Endothelial cell of umbilical vein (primary cell): ENCODE measurements around the gene SPATA31E1. TPM values are rescaled to one million over a fixed set of nuclear protein-coding genes. Genes with fewer than 3 reads are reported as not detected.

Source experiments
- BruUV-seq: library from RNA; stranded (reverse); fragments of 400-500 nt; replicated peaks from 2 replicates; lab custom pipeline; 2021; lab: Mats Ljungman, UMichigan
- CTCF ChIA-PET: fragments of 300-600, 350-600 bp; sonication (Branson Sonifier 250); formaldehyde crosslinking; loops from one replicate; lab custom pipeline; 2021; ENCODE audit warnings: antibody characterized with exemption, inconsistent platforms; lab: Charles Lee
- POLR2A ChIA-PET: fragments of 300-600, 350-600 bp; sonication (Branson Sonifier 250); formaldehyde crosslinking; loops from one replicate; lab custom pipeline; 2021; ENCODE audit warnings: antibody characterized with exemption, inconsistent platforms; lab: Charles Lee
- DNase-seq: peaks from one replicate; pipeline ENCODE4 v3.0.0-alpha.2; 2011; ENCODE audit warnings: low read depth, low spot score
- FAIRE-seq: peaks from 2 replicates; lab custom pipeline; 2011; peaks lifted over from hg19 to GRCh38; lab: Jason Lieb, UNC
- H2AFZ ChIP-seq: 2 replicates; pipeline ENCODE4 v1.6.0; 2012; ENCODE audit warnings: low read depth, low read length, control low read depth, inconsistent platforms
- H3K27ac ChIP-seq: 2 replicates; pipeline ENCODE4 v1.5.1; 2011; ENCODE audit warnings: low read depth, mild to moderate bottlenecking, control low read depth, low read length, moderate library complexity; ENCODE audit not compliant: insufficient read depth
- H3K27me3 ChIP-seq, 2 experiments: 2 replicates each; pipeline versions ENCODE4 v1.6.0 to v1.6.1; 2011; ENCODE audit warnings: low read length in 2 of 2, mixed read lengths in 1 of 2; ENCODE audit not compliant: control insufficient read depth in 2 of 2, insufficient read depth in 2 of 2
- H3K36me3 ChIP-seq, 2 experiments: 2 replicates in 1 of 2; 3 replicates in 1 of 2; pipeline ENCODE4 v1.5.1; 2011; ENCODE audit warnings: low read length in 2 of 2, mild to moderate bottlenecking in 1 of 2, moderate library complexity in 1 of 2; ENCODE audit not compliant: control insufficient read depth in 2 of 2, insufficient read depth in 2 of 2; ENCODE audit errors: extremely low read depth in 1 of 2
- H3K4me1 ChIP-seq: 3 replicates; pipeline ENCODE4 v1.5.1; 2011; ENCODE audit warnings: mild to moderate bottlenecking, low read length; ENCODE audit not compliant: control insufficient read depth, insufficient read depth; ENCODE audit errors: extremely low read depth
- H3K4me2 ChIP-seq: 2 replicates; pipeline ENCODE4 v1.6.1; 2011; ENCODE audit warnings: low read length, control low read depth, mixed read lengths; ENCODE audit not compliant: insufficient read depth
- H3K4me3 ChIP-seq, 3 experiments: fragments of 200-600 bp in 1 of 3; sonication (generic), shearing (Covaris generic) in 1 of 3; replicated peaks in 1 of 3; 2 replicates each; pipeline ENCODE4 v1.5.1; 2011 to 2016; ENCODE audit warnings: control low read depth in 3 of 3, low read length in 3 of 3, mild to moderate bottlenecking in 2 of 3, inconsistent platforms in 1 of 3, low read depth in 1 of 3, moderate library complexity in 1 of 3; ENCODE audit not compliant: insufficient read depth in 1 of 3
- H3K79me2 ChIP-seq: 2 replicates; pipeline ENCODE4 v1.6.0; 2012; ENCODE audit warnings: low read length, inconsistent platforms; ENCODE audit not compliant: control insufficient read depth, insufficient read depth
- H3K9ac ChIP-seq: replicated peaks from 2 replicates; pipeline ENCODE3; 2011; ENCODE audit warnings: low read length, control low read depth; ENCODE audit not compliant: insufficient read depth; ENCODE audit errors: extremely low read depth
- H3K9me1 ChIP-seq: replicated peaks from 3 replicates; pipeline ENCODE4 v1.6.0; 2011; ENCODE audit warnings: mild to moderate bottlenecking, low read length; ENCODE audit not compliant: control insufficient read depth, insufficient read depth; ENCODE audit errors: extremely low read depth
- H3K9me3 ChIP-seq: replicated peaks from 2 replicates; pipeline ENCODE4 v1.5.1; 2012; ENCODE audit warnings: low read length, inconsistent platforms; ENCODE audit not compliant: control insufficient read depth, insufficient read depth
- H4K20me1 ChIP-seq: replicated peaks from 2 replicates; pipeline ENCODE3; 2011; ENCODE audit warnings: mild to moderate bottlenecking, low read length; ENCODE audit not compliant: control insufficient read depth, insufficient read depth; ENCODE audit errors: extremely low read depth
- CTCF ChIP-seq, 2 donors: IDR thresholded peaks; 1 replicate in 1 of 2; 2 replicates in 1 of 2; pipeline ENCODE4 v1.5.1; 2011; ENCODE audit warnings: low read length in 2 of 2, mild to moderate bottlenecking in 2 of 2, moderate library complexity in 2 of 2, control low read depth in 1 of 2, inconsistent platforms in 1 of 2, low read depth in 1 of 2; ENCODE audit not compliant: insufficient read depth in 1 of 2; ENCODE audit errors: extremely low read depth in 1 of 2
- EZH2 ChIP-seq: IDR thresholded peaks from 2 replicates; pipeline ENCODE4 v1.6.1; 2012; ENCODE audit warnings: borderline replicate concordance, low read depth, mild to moderate bottlenecking, moderate library complexity, low read length, inconsistent platforms; ENCODE audit not compliant: severe bottlenecking
- FOS ChIP-seq: IDR thresholded peaks from 2 replicates; pipeline ENCODE4 v1.6.1; 2011; ENCODE audit warnings: mild to moderate bottlenecking, low read length, moderate library complexity, borderline replicate concordance; ENCODE audit not compliant: insufficient read depth
- GATA2 ChIP-seq: IDR thresholded peaks from 2 replicates; pipeline ENCODE4 v1.7.0; 2011; ENCODE audit warnings: low read depth, mild to moderate bottlenecking, moderate library complexity, mixed read lengths, low read length; ENCODE audit not compliant: insufficient read length, insufficient read depth
- JUN ChIP-seq: IDR thresholded peaks from 2 replicates; pipeline ENCODE4 v1.6.1; 2011; ENCODE audit warnings: borderline replicate concordance, low read depth; ENCODE audit not compliant: insufficient read length, insufficient read depth
- MAX ChIP-seq: IDR thresholded peaks from 2 replicates; pipeline ENCODE4 v1.6.1; 2011; ENCODE audit not compliant: insufficient read depth, insufficient read length
- MYC ChIP-seq: IDR thresholded peaks from one replicate; pipeline ENCODE4 v1.6.1; 2011; ENCODE audit warnings: mild to moderate bottlenecking, low read depth, low read length
- POLR2A ChIP-seq: IDR thresholded peaks from 2 replicates; pipeline ENCODE4 v1.6.1; 2012; ENCODE audit warnings: low read depth, mild to moderate bottlenecking, control low read depth, low read length
- POLR2AphosphoS5 ChIP-seq: IDR thresholded peaks from 2 replicates; pipeline ENCODE4 v1.6.1; 2012; ENCODE audit warnings: low read depth, mild to moderate bottlenecking, control low read depth, low read length, moderate library complexity; ENCODE audit not compliant: insufficient read depth
- dilution Hi-C: fragments of 300-500 bp; cut with MboI; formaldehyde crosslinking; loops from one replicate; pipeline ENCODE4 v1.15.0; 2019; ENCODE audit warnings: low sequenced_read_pairs; ENCODE audit not compliant: extremely low pct_ligation_motif_present
- intact Hi-C: fragments of 100-400 bp; cut with micrococcal nuclease; formaldehyde crosslinking; loops from one replicate; pipeline ENCODE4 v1.10.0; 2022
- polyA plus RNA-seq, 4 experiments: library from polyadenylated mRNA; depleted of rRNA in 3 of 4; stranded (reverse) in 3 of 4; unstranded in 1 of 4; fragments of >200 nt; gene quantifications; 2 replicates each; pipeline versions ENCODE4 v1.2.1 to v1.2.3, GENCODE V29; 2011 to 2012; ENCODE audit warnings: missing spikeins in 1 of 4
- total RNA-seq: library from RNA; stranded (reverse); gene quantifications from 2 replicates; pipeline ENCODE4 v1.2.3, GENCODE V29; 2021

Gene SPATA31E1
- total and polyA plus RNA-seq, 2 donors (not counting 3 experiments of a cell fraction or from before 2014, with no cell fraction given): not detected

- dilution Hi-C loops: no loop called here
- Histone ChIP-seq H3K36me3 (no peaks in the 10 kb centered on the region), H3K4me2 (no peak overlapping the region), H2AFZ (no peak overlapping the region), H3K9me1 (no peaks in the 10 kb centered on the region), H3K9ac (no peak overlapping the region), H3K79me2 (no peaks in the 10 kb centered on the region), H3K4me1 (no peaks in the 10 kb centered on the region), H4K20me1 (no peaks in the 10 kb centered on the region), H3K27me3 (peaks cover 0 to 3% of the 10 kb centered on the region in 2 experiments), H3K4me3 (no peak overlapping the region), H3K9me3 (no peaks in the 10 kb centered on the region), H3K27ac (no peak overlapping the region)
- TF ChIP-seq POLR2A: no peak
- TF ChIP-seq MYC: no peak
- TF ChIP-seq MAX: no peak
- TF ChIP-seq FOS: no peak
- TF ChIP-seq JUN: no peak
- no peak for TF ChIP-seq POLR2AphosphoS5
- no peak for TF ChIP-seq CTCF (IDR thresholded peaks at IDR 0.05; ENCODE audit: extremely low read depth in 1 of 2, insufficient read depth in 1 of 2, low read depth in 1 of 2, low read length in 2 of 2)
- TF ChIP-seq EZH2: no peak
- no peak for TF ChIP-seq GATA2
- intact Hi-C loops: no loop called here
- no peak for DNase-seq
- no TSS peak for BruUV-seq
- ChIA-PET POLR2A (no interaction called here), CTCF (interaction anchor here (0.6 kb wide), 1 partner anchor 49 kb away, joined by 3 read pairs; no protein-coding TSS in a partner anchor)
- no peak for FAIRE-seq
Observed at GRCh38 chr9:87896891-87897290, 14.2 kb downstream of the SPATA31E1 start.
